CD4-positive, alpha-beta memory T cell (primary cell): Measurements from ENCODE around the gene SCAPER. TPM values are rescaled to one million over a fixed set of nuclear protein-coding genes. Genes with fewer than 3 reads are reported as not detected.

Source experiments
- CTCF ChIA-PET: fragments of 350-600 bp; sonication (Branson Sonifier 250); formaldehyde crosslinking; loops from one replicate; lab custom pipeline; 2021; ENCODE audit warnings: inconsistent platforms; ENCODE audit not compliant: partially characterized antibody; lab: Charles Lee
- POLR2A ChIA-PET: fragments of 350-600 bp; sonication (Branson Sonifier 250); formaldehyde crosslinking; loops from one replicate; lab custom pipeline; 2021; ENCODE audit not compliant: partially characterized antibody; lab: Charles Lee
- DNase-seq, 5 donors: peaks; one replicate each; pipeline versions ENCODE4 v3.0.0 to v3.0.0-alpha.2; 2020 to 2022; ENCODE audit warnings: mixed read lengths in 1 of 5
- H3K27ac ChIP-seq: one replicate; pipeline ENCODE4 v1.7.0; 2013; ENCODE audit warnings: low read depth, low read length
- H3K27me3 ChIP-seq: 2 replicates; pipeline ENCODE4 v1.7.0; 2013; ENCODE audit warnings: mild to moderate bottlenecking, low read length, moderate library complexity; ENCODE audit not compliant: insufficient read depth
- H3K36me3 ChIP-seq: 2 replicates; pipeline ENCODE4 v1.7.0; 2013; ENCODE audit warnings: mild to moderate bottlenecking, low read length, moderate library complexity; ENCODE audit not compliant: insufficient read depth
- H3K4me1 ChIP-seq: 2 replicates; pipeline ENCODE4 v1.7.0; 2013; ENCODE audit warnings: mild to moderate bottlenecking, low read length, moderate library complexity; ENCODE audit not compliant: insufficient read depth
- H3K4me3 ChIP-seq, 2 donors: one replicate each; pipeline ENCODE4 v1.7.0; 2013; ENCODE audit warnings: low read length in 2 of 2, mild to moderate bottlenecking in 1 of 2
- H3K9me3 ChIP-seq, 2 donors: one replicate each; pipeline ENCODE4 v1.7.0; 2013; ENCODE audit warnings: low read length in 2 of 2, control low read depth in 1 of 2; ENCODE audit not compliant: control insufficient read depth in 1 of 2
- H3K27ac Mint-ChIP-seq, 7 donors: one replicate each; pipeline ENCODE4 v1.8.0; 2020 to 2021; ENCODE audit warnings: mixed read lengths in 7 of 7, mild to moderate bottlenecking in 6 of 7, inconsistent platforms in 3 of 7, moderate library complexity in 3 of 7
- H3K27me3 Mint-ChIP-seq, 2 donors: one replicate each; pipeline ENCODE4 v1.8.0; 2020 to 2021; ENCODE audit warnings: mixed read lengths in 2 of 2
- H3K36me3 Mint-ChIP-seq, 2 donors: one replicate each; pipeline ENCODE4 v1.8.0; 2020 to 2021; ENCODE audit warnings: mixed read lengths in 2 of 2, inconsistent platforms in 1 of 2, mild to moderate bottlenecking in 1 of 2
- H3K4me1 Mint-ChIP-seq, 4 donors: one replicate each; pipeline ENCODE4 v1.8.0; 2020 to 2021; ENCODE audit warnings: mixed read lengths in 4 of 4, mild to moderate bottlenecking in 1 of 4
- H3K4me3 Mint-ChIP-seq, 8 donors: one replicate each; pipeline ENCODE4 v1.8.0; 2020 to 2021; ENCODE audit warnings: mixed read lengths in 8 of 8, mild to moderate bottlenecking in 7 of 8, moderate library complexity in 6 of 8, inconsistent platforms in 3 of 8
- H3K9me3 Mint-ChIP-seq, 8 donors: one replicate each; pipeline ENCODE4 v1.8.0; 2020 to 2021; ENCODE audit warnings: mixed read lengths in 8 of 8, mild to moderate bottlenecking in 5 of 8, inconsistent platforms in 3 of 8, moderate library complexity in 1 of 8
- intact Hi-C: fragments of 100-400 bp; cut with micrococcal nuclease; formaldehyde crosslinking; loops from one replicate; pipeline ENCODE4 v1.15.1; 2023
- polyA plus RNA-seq, 2 donors: library from polyadenylated mRNA; unstranded; fragments of 300-500 nt; fragmentation: Illumina TruSeq; gene quantifications; one replicate each; pipeline ENCODE4 v1.2.3, GENCODE V29; 2021
- total RNA-seq, 2 experiments: library from RNA; stranded (reverse); gene quantifications; one replicate each; pipeline ENCODE4 v1.2.3, GENCODE V29; 2021

SCAPER gene
- total and polyA plus RNA-seq, 4 experiments from 2014 or later, result 7.2 to 41.4 (median 34.3) TPM

GRCh38 chr15:76614725-76615124 is 290.4 kb downstream of the SCAPER start:
- H3K36me3 Mint-ChIP-seq, result peaks cover 40 to 68% of the 10 kb centered on the region in 2 donors
- H3K4me3 Mint-ChIP-seq, result no peak overlapping the region
- H3K4me1 ChIP-seq, result no peaks in the 10 kb centered on the region

GRCh38 chr15:76588811-76589747 is 316.1 kb downstream of the SCAPER start:
- no peak for DNase-seq
- peaks cover 0 to 1% (median 0%) of the 10 kb centered on the region in 8 donors for H3K9me3 Mint-ChIP-seq
- peaks cover 0 to 1% (median 0%) of the 10 kb centered on the region in 4 donors for H3K4me1 Mint-ChIP-seq
- ChIA-PET POLR2A (no interaction called here), CTCF (no interaction called here)
- no peaks in the 10 kb centered on the region for H3K27me3 Mint-ChIP-seq
- Histone ChIP-seq H3K27me3 (no peaks in the 10 kb centered on the region), H3K36me3 (no peaks in the 10 kb centered on the region), H3K27ac (no peak overlapping the region), H3K4me1 (no peaks in the 10 kb centered on the region), H3K4me3 (no peak overlapping the region), H3K9me3 (no peaks in the 10 kb centered on the region)
- no peak overlapping the region for H3K4me3 Mint-ChIP-seq
- intact Hi-C loops, result no loop called here
- no peak overlapping the region for H3K27ac Mint-ChIP-seq
- peaks cover 0 to 25% of the 10 kb centered on the region in 2 donors for H3K36me3 Mint-ChIP-seq

More at GRCh38 chr15:76614725-76615124, 290.4 kb downstream of the SCAPER start:
- peaks cover 0 to 20% (median 10%) of the 10 kb centered on the region in 8 donors for H3K9me3 Mint-ChIP-seq
- ChIA-PET POLR2A (no interaction called here), CTCF (no interaction called here)
- intact Hi-C loops, result no loop called here
- H3K27me3 Mint-ChIP-seq, result no peaks in the 10 kb centered on the region
- peaks cover 0 to 3% (median 1%) of the 10 kb centered on the region in 4 donors for H3K4me1 Mint-ChIP-seq
- Histone ChIP-seq H3K9me3 (no peaks in the 10 kb centered on the region), H3K27ac (no peak overlapping the region), H3K4me3 (no peak overlapping the region), H3K27me3 (no peaks in the 10 kb centered on the region), H3K36me3 (no peaks in the 10 kb centered on the region)
- no peak overlapping the region for H3K27ac Mint-ChIP-seq
- no peak for DNase-seq

- ChIA-PET CTCF (no interaction called here), POLR2A (no interaction called here)
- H3K9me3 Mint-ChIP-seq, result peaks cover 4 to 33% (median 19%) of the 10 kb centered on the region in 8 donors
- Histone ChIP-seq H3K4me3 (no peak overlapping the region), H3K36me3 (no peaks in the 10 kb centered on the region), H3K4me1 (no peaks in the 10 kb centered on the region), H3K9me3 (no peaks in the 10 kb centered on the region), H3K27ac (no peak overlapping the region), H3K27me3 (no peaks in the 10 kb centered on the region)
- intact Hi-C loops, result no loop called here
- no peaks in the 10 kb centered on the region for H3K4me1 Mint-ChIP-seq
- DNase-seq, result no peak
- no peak overlapping the region for H3K4me3 Mint-ChIP-seq
- no peak overlapping the region for H3K27ac Mint-ChIP-seq
- H3K27me3 Mint-ChIP-seq, result no peaks in the 10 kb centered on the region
- H3K36me3 Mint-ChIP-seq, result peaks cover 3 to 46% of the 10 kb centered on the region in 2 donors
Observed at GRCh38 chr15:76585576-76585897, 319.6 kb downstream of the SCAPER start.

GRCh38 chr15:76584868-76585575 is 320.1 kb downstream of the SCAPER start:
- H3K36me3 ChIP-seq, result no peaks in the 10 kb centered on the region
- POLR2A ChIA-PET, result no interaction called here
- no peaks in the 10 kb centered on the region for H3K9me3 ChIP-seq
- H3K27me3 ChIP-seq, result no peaks in the 10 kb centered on the region
- Mint-ChIP-seq H3K36me3 (peaks cover 3 to 42% of the 10 kb centered on the region in 2 donors), H3K27me3 (no peaks in the 10 kb centered on the region), H3K4me1 (no peaks in the 10 kb centered on the region), H3K27ac (no peak overlapping the region), H3K4me3 (no peak overlapping the region), H3K9me3 (peaks cover 4 to 33% (median 20%) of the 10 kb centered on the region in 8 donors)
- no peaks in the 10 kb centered on the region for H3K4me1 ChIP-seq
- no peak for DNase-seq
- H3K27ac ChIP-seq, result no peak overlapping the region
- intact Hi-C loops, result no loop called here
- CTCF ChIA-PET, result no interaction called here
- H3K4me3 ChIP-seq, result no peak overlapping the region

- Mint-ChIP-seq H3K36me3 (peaks cover 3 to 32% of the 10 kb centered on the region in 2 donors), H3K27me3 (no peaks in the 10 kb centered on the region), H3K9me3 (peaks cover 4 to 33% (median 20%) of the 10 kb centered on the region in 8 donors), H3K4me3 (no peak overlapping the region), H3K27ac (no peak overlapping the region), H3K4me1 (peaks cover 0 to 4% (median 3%) of the 10 kb centered on the region in 4 donors)
- H3K36me3 ChIP-seq, result no peaks in the 10 kb centered on the region
- H3K27me3 ChIP-seq, result no peaks in the 10 kb centered on the region
- no peaks in the 10 kb centered on the region for H3K4me1 ChIP-seq
- H3K4me3 ChIP-seq, result no peak overlapping the region
- no peak overlapping the region for H3K27ac ChIP-seq
- no peaks in the 10 kb centered on the region for H3K9me3 ChIP-seq
- ChIA-PET CTCF (no interaction called here), POLR2A (no interaction called here)
- no peak for DNase-seq
- intact Hi-C loops, result no loop called here
Observed at GRCh38 chr15:76582550-76582949, 322.6 kb downstream of the SCAPER start.

- CTCF ChIA-PET, result no interaction called here
- no peaks in the 10 kb centered on the region for H3K9me3 ChIP-seq
- POLR2A ChIA-PET, result no interaction called here
- Mint-ChIP-seq H3K9me3 (peaks cover 0 to 23% (median 16%) of the 10 kb centered on the region in 8 donors), H3K27ac (no peak overlapping the region), H3K4me3 (no peak overlapping the region), H3K27me3 (no peaks in the 10 kb centered on the region), H3K4me1 (peaks cover 4 to 7% (median 5%) of the 10 kb centered on the region in 4 donors), H3K36me3 (peaks cover 11 to 48% of the 10 kb centered on the region in 2 donors)
- intact Hi-C loops, result no loop called here
- no peak for DNase-seq
- H3K27me3 ChIP-seq, result no peaks in the 10 kb centered on the region
- no peaks in the 10 kb centered on the region for H3K4me1 ChIP-seq
- H3K36me3 ChIP-seq, result no peaks in the 10 kb centered on the region
- H3K27ac ChIP-seq, result no peak overlapping the region
- no peak overlapping the region for H3K4me3 ChIP-seq
Observed at GRCh38 chr15:76577879-76578512, 327.1 kb downstream of the SCAPER start.
